NCI-H2196 treated with DMSO at 0.1 percent for 48 hours (cell line): ENCODE data around the gene DLST.

Experiments used
- DNase-seq: peaks from one replicate; lab custom pipeline; 2025; ENCODE audit not compliant: unreplicated experiment; lab: John Stamatoyannopoulos, UW

The DLST gene

GRCh38 chr14:74881431-74882102, at the start of gene DLST:
Gene DLST, plus strand, starts transcription at chr14:74881916. Its CDS starts 38 bp downstream, at chr14:74881954.
- DNase-seq = peak; percentile 70

GRCh38 chr14:74832849-74833248, 48.9 kb upstream of the DLST start:
- no peak for DNase-seq

- DNase-seq = no peak
Observed at GRCh38 chr14:74834692-74835392, 46.9 kb upstream of the DLST start.

GRCh38 chr14:74835645-74836250, 46.0 kb upstream of the DLST start:
- DNase-seq = no peak

GRCh38 chr14:74836251-74836960, 45.3 kb upstream of the DLST start:
- no peak for DNase-seq

GRCh38 chr14:74838166-74838565, 43.5 kb upstream of the DLST start:
- no peak for DNase-seq

- no peak for DNase-seq
Observed at GRCh38 chr14:74840603-74841030, 41.1 kb upstream of the DLST start.

GRCh38 chr14:74841230-74842207, 40.2 kb upstream of the DLST start:
- DNase-seq = no peak

- no peak for DNase-seq
Observed at GRCh38 chr14:74843653-74844052, 38.1 kb upstream of the DLST start.

GRCh38 chr14:74846168-74846567, 35.5 kb upstream of the DLST start:
- DNase-seq = no peak

- no peak for DNase-seq
Observed at GRCh38 chr14:74846968-74847665, 34.6 kb upstream of the DLST start.

- DNase-seq = no peak
Observed at GRCh38 chr14:74848768-74849167, 32.9 kb upstream of the DLST start.

GRCh38 chr14:74852922-74853530, 28.7 kb upstream of the DLST start:
- no peak for DNase-seq

- DNase-seq = no peak
Observed at GRCh38 chr14:74853581-74853980, 28.1 kb upstream of the DLST start.

GRCh38 chr14:74855021-74855420, 26.7 kb upstream of the DLST start:
- no peak for DNase-seq

- peak; percentile 16 for DNase-seq
Observed at GRCh38 chr14:74855945-74856344, 25.8 kb upstream of the DLST start.

GRCh38 chr14:74856366-74856765, 25.4 kb upstream of the DLST start:
- DNase-seq = no peak

- no peak for DNase-seq
Observed at GRCh38 chr14:74858022-74858421, 23.7 kb upstream of the DLST start.

- DNase-seq = no peak
Observed at GRCh38 chr14:74859757-74860552, 21.8 kb upstream of the DLST start.
